Measurements from ENCODE around the gene SHROOM2. TPM values are rescaled to one million over a fixed set of nuclear protein-coding genes. Genes with fewer than 3 reads are reported as not detected.

SHROOM2 gene
- polyA plus RNA-seq, 1 donor (not counting 4 experiments of a cell fraction or from before 2014, with no cell fraction given), result 3.3 TPM

DNA sequence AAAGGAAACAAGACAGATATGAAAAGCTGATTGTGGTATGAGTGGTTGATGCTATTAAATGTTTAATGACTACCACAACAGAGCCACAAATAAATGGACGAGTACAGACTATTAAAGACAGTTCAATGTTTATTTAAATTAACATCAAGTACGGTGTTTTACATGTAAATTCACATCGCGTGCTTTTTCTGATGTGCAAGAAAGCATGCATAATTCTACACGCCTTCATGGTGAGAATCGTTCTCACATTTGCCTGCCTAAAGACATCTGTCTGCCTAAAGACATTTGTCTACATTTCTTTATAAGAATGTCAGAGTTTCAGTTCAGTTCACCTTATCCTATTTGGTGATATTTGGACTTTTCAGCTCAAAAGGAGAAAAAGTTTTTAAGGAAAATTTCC, 13.3 kb upstream of the SHROOM2 start:
- H3K79me2 ChIP-seq (ENCODE audit: control insufficient read depth, insufficient read depth, low read length), result no peaks in the 10 kb centered on the region
- no peaks in the 10 kb centered on the region for H4K20me1 ChIP-seq (ENCODE audit: control insufficient read depth, extremely low read depth, insufficient read depth, low read length)
- H3K27ac ChIP-seq (ENCODE audit: control insufficient read depth, insufficient read depth, low read length), result no peak overlapping the region
- H2AFZ ChIP-seq (ENCODE audit: control insufficient read depth, low read length), result no peak overlapping the region
- FAIRE-seq (no peak), DNase-seq (ENCODE audit: low read depth, low spot score) (no peak)
- dilution Hi-C loops (cut with MboI; ENCODE audit: extremely low pct_ligation_motif_present, low sequenced_read_pairs), result no loop called here
- no peaks in the 10 kb centered on the region for H3K27me3 ChIP-seq (ENCODE audit: control insufficient read depth, extremely low read depth, insufficient read depth, low read length)
- TF ChIP-seq EZH2 (IDR thresholded peaks at IDR 0.05; ENCODE audit: low read length), result no peak
- TF ChIP-seq, protein P1, sequence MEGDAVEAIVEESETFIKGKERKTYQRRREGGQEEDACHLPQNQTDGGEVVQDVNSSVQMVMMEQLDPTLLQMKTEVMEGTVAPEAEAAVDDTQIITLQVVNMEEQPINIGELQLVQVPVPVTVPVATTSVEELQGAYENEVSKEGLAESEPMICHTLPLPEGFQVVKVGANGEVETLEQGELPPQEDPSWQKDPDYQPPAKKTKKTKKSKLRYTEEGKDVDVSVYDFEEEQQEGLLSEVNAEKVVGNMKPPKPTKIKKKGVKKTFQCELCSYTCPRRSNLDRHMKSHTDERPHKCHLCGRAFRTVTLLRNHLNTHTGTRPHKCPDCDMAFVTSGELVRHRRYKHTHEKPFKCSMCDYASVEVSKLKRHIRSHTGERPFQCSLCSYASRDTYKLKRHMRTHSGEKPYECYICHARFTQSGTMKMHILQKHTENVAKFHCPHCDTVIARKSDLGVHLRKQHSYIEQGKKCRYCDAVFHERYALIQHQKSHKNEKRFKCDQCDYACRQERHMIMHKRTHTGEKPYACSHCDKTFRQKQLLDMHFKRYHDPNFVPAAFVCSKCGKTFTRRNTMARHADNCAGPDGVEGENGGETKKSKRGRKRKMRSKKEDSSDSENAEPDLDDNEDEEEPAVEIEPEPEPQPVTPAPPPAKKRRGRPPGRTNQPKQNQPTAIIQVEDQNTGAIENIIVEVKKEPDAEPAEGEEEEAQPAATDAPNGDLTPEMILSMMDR (optimal IDR thresholded peaks at IDR 0.05 in 1 of 3, IDR thresholded peaks at IDR 0.05 in 1 of 3, conservative IDR thresholded peaks at IDR 0.05 in 1 of 3; ENCODE audit: extremely low read depth in 1 of 3, insufficient read depth in 2 of 3, low read length in 3 of 3), result no peak
- H3K4me2 ChIP-seq (ENCODE audit: control insufficient read depth, extremely low read depth, insufficient read depth, low read depth, low read length), result no peak overlapping the region
- H3K4me3 ChIP-seq (ENCODE audit: control insufficient read depth in 2 of 3, extremely low read depth in 1 of 3, insufficient read depth in 2 of 3, low read depth in 1 of 3, low read length in 3 of 3), result no peak overlapping the region
- no peaks in the 10 kb centered on the region for H3K9me1 ChIP-seq (ENCODE audit: control insufficient read depth, extremely low read depth, insufficient read depth, low read length)
- H3K9ac ChIP-seq (ENCODE audit: control insufficient read depth, extremely low read depth, insufficient read depth, low read length), result no peak overlapping the region
- no peaks in the 10 kb centered on the region for H3K9me3 ChIP-seq (ENCODE audit: control insufficient read depth, low read depth, low read length)
- H3K4me1 ChIP-seq (ENCODE audit: control insufficient read depth, extremely low read depth, insufficient read depth, low read length), result peaks cover 4% of the 10 kb centered on the region
- H3K36me3 ChIP-seq (ENCODE audit: control insufficient read depth in 2 of 2, extremely low read depth in 1 of 2, insufficient read depth in 2 of 2, low read length in 2 of 2), result no peaks in the 10 kb centered on the region

DNA sequence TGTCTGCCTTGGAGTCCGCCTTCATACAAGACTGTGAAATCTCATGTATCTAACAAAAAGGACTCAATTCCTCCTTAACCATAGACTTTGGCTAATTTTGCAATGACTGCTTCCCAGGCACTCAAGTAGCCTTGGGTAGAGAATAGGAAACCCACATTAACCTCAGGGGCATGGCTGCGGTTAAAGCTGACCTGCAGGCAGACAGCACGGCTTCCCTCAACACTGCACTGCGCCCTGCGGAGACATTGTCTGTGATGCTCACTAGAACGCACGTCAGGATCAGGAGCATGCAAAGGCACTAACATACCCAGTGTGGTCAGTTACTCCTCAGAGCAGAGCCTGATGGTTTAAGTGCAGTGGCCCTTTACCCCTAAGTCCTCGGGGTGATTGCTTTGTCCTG, 10.3 kb upstream of the SHROOM2 start:
- no peaks in the 10 kb centered on the region for H3K79me2 ChIP-seq (ENCODE audit: control insufficient read depth, insufficient read depth, low read length)
- H3K27me3 ChIP-seq (ENCODE audit: control insufficient read depth, extremely low read depth, insufficient read depth, low read length), result no peaks in the 10 kb centered on the region
- H3K36me3 ChIP-seq (ENCODE audit: control insufficient read depth in 2 of 2, extremely low read depth in 1 of 2, insufficient read depth in 2 of 2, low read length in 2 of 2), result no peaks in the 10 kb centered on the region
- no peak overlapping the region for H2AFZ ChIP-seq (ENCODE audit: control insufficient read depth, low read length)
- TF ChIP-seq EZH2 (IDR thresholded peaks at IDR 0.05; ENCODE audit: low read length), result no peak
- TF ChIP-seq, protein P1 (optimal IDR thresholded peaks at IDR 0.05 in 1 of 3, IDR thresholded peaks at IDR 0.05 in 1 of 3, conservative IDR thresholded peaks at IDR 0.05 in 1 of 3; ENCODE audit: extremely low read depth in 1 of 3, insufficient read depth in 2 of 3, low read length in 3 of 3), result no peak
- dilution Hi-C loops (cut with MboI; ENCODE audit: extremely low pct_ligation_motif_present, low sequenced_read_pairs), result no loop called here
- H3K4me3 ChIP-seq (ENCODE audit: control insufficient read depth in 2 of 3, extremely low read depth in 1 of 3, insufficient read depth in 2 of 3, low read depth in 1 of 3, low read length in 3 of 3), result no peak overlapping the region
- H4K20me1 ChIP-seq (ENCODE audit: control insufficient read depth, extremely low read depth, insufficient read depth, low read length), result no peaks in the 10 kb centered on the region
- no peaks in the 10 kb centered on the region for H3K9me1 ChIP-seq (ENCODE audit: control insufficient read depth, extremely low read depth, insufficient read depth, low read length)
- no peaks in the 10 kb centered on the region for H3K9me3 ChIP-seq (ENCODE audit: control insufficient read depth, low read depth, low read length)
- no peak overlapping the region for H3K4me2 ChIP-seq (ENCODE audit: control insufficient read depth, extremely low read depth, insufficient read depth, low read depth, low read length)
- DNase-seq (ENCODE audit: low read depth, low spot score), result no peak
- no peaks in the 10 kb centered on the region for H3K4me1 ChIP-seq (ENCODE audit: control insufficient read depth, extremely low read depth, insufficient read depth, low read length)
- no peak overlapping the region for H3K27ac ChIP-seq (ENCODE audit: control insufficient read depth, insufficient read depth, low read length)
- no peak overlapping the region for H3K9ac ChIP-seq (ENCODE audit: control insufficient read depth, extremely low read depth, insufficient read depth, low read length)
- no peak for FAIRE-seq

All from keratinocyte (primary cell).